ENCODE results near the gene DPF3.

GRCh38 chr14:72631401-72631800 lies 262.5 kb downstream of the DPF3 start:
- no peak for TF ChIP-seq YY1 (IDR thresholded peaks at IDR 0.05; ENCODE audit: insufficient read depth, insufficient read length)
- TF ChIP-seq ZNF274 (IDR thresholded peaks at IDR 0.05; ENCODE audit: low read depth, low read length): no peak
- no peak for TF ChIP-seq SUZ12 (IDR thresholded peaks at IDR 0.05; ENCODE audit: extremely low read depth, insufficient read depth, insufficient read length)
